Liver (tissue), 9 donors: ENCODE data around the gene P2RX3. TPM values are rescaled to one million over a fixed set of nuclear protein-coding genes. Genes with fewer than 3 reads are reported as not detected.

Source experiments
- DNase-seq: peaks from one replicate; pipeline ENCODE4 v3.0.0-alpha.2; 2017; ENCODE audit warnings: low spot score
- H3K27ac ChIP-seq, 2 donors: one replicate each; pipeline ENCODE4 v1.7.0; 2013; ENCODE audit warnings: inconsistent platforms in 2 of 2, low read length in 2 of 2, control low read depth in 1 of 2, low read depth in 1 of 2, mild to moderate bottlenecking in 1 of 2
- H3K27me3 ChIP-seq, 4 donors: one replicate each; pipeline versions ENCODE4 v1.6.1 to v1.7.0; 2013; ENCODE audit warnings: low read length in 3 of 4, inconsistent platforms in 1 of 4, mild to moderate bottlenecking in 1 of 4, moderate library complexity in 1 of 4; ENCODE audit not compliant: control insufficient read depth in 4 of 4, insufficient read depth in 4 of 4
- H3K36me3 ChIP-seq, 4 donors: one replicate each; pipeline versions ENCODE4 v1.6.1 to v1.7.0; 2013; ENCODE audit warnings: low read length in 3 of 4, mild to moderate bottlenecking in 3 of 4, low read depth in 1 of 4, moderate library complexity in 1 of 4; ENCODE audit not compliant: control insufficient read depth in 4 of 4, insufficient read depth in 3 of 4
- H3K4me1 ChIP-seq, 4 donors: one replicate each; pipeline versions ENCODE4 v1.6.1 to v1.7.0; 2013; ENCODE audit warnings: low read length in 3 of 4, mild to moderate bottlenecking in 3 of 4, moderate library complexity in 1 of 4; ENCODE audit not compliant: control insufficient read depth in 4 of 4, insufficient read depth in 4 of 4
- H3K4me3 ChIP-seq, 3 donors: one replicate each; pipeline versions ENCODE4 v1.6.1 to v1.7.0; 2013; ENCODE audit warnings: low read length in 3 of 3, control low read depth in 1 of 3, low read depth in 1 of 3, mild to moderate bottlenecking in 1 of 3
- H3K9ac ChIP-seq, 2 donors: one replicate each; pipeline ENCODE4 v1.7.0; 2013; ENCODE audit warnings: low read length in 2 of 2, mild to moderate bottlenecking in 2 of 2, moderate library complexity in 2 of 2, control low read depth in 1 of 2, low read depth in 1 of 2
- H3K9me3 ChIP-seq, 4 donors: one replicate each; pipeline versions ENCODE4 v1.6.1 to v1.7.0; 2013; ENCODE audit warnings: low read length in 3 of 4; ENCODE audit not compliant: control insufficient read depth in 4 of 4
- ATF3 ChIP-seq: IDR thresholded peaks from 2 replicates; pipeline ENCODE4 v1.6.1; 2016; ENCODE audit warnings: antibody characterized with exemption
- CTCF ChIP-seq: fragments of 150-350 bp; IDR thresholded peaks from 2 replicates; pipeline ENCODE4 v1.5.1; 2017; ENCODE audit warnings: improper control_type of control experiment, low read depth, low read length; ENCODE audit not compliant: missing input control
- EGR1 ChIP-seq, 2 donors: IDR thresholded peaks; 2 replicates each; pipeline ENCODE4 v1.6.1; 2016 to 2018; ENCODE audit warnings: antibody characterized with exemption in 2 of 2, low read depth in 2 of 2
- FOXA1 ChIP-seq: IDR thresholded peaks from 2 replicates; pipeline ENCODE4 v1.6.1; 2016; ENCODE audit warnings: antibody characterized with exemption
- FOXA2 ChIP-seq: IDR thresholded peaks from 2 replicates; pipeline ENCODE4 v1.6.1; 2016; ENCODE audit warnings: antibody characterized with exemption
- GABPA ChIP-seq, 2 donors: IDR thresholded peaks in 1 of 2; conservative IDR thresholded peaks in 1 of 2; 2 replicates each; pipeline ENCODE4 v1.6.1; 2016; ENCODE audit warnings: antibody characterized with exemption in 2 of 2, mild to moderate bottlenecking in 1 of 2, moderate library complexity in 1 of 2
- HNF4A ChIP-seq, 2 donors: conservative IDR thresholded peaks; 2 replicates each; pipeline ENCODE4 v1.6.1; 2016; ENCODE audit warnings: antibody characterized with exemption in 2 of 2, mild to moderate bottlenecking in 2 of 2
- HNF4G ChIP-seq: IDR thresholded peaks from 2 replicates; pipeline ENCODE4 v1.6.1; 2016; ENCODE audit warnings: antibody characterized with exemption
- JUND ChIP-seq, 2 donors: IDR thresholded peaks; 2 replicates each; pipeline ENCODE4 v1.6.1; 2016; ENCODE audit warnings: antibody characterized with exemption in 2 of 2
- MAX ChIP-seq: IDR thresholded peaks from 2 replicates; pipeline ENCODE4 v1.6.1; 2016; ENCODE audit warnings: antibody characterized with exemption
- NR2F2 ChIP-seq: IDR thresholded peaks from 2 replicates; pipeline ENCODE4 v1.6.1; 2016; ENCODE audit warnings: antibody characterized with exemption
- RAD21 ChIP-seq, 2 donors: IDR thresholded peaks; 2 replicates each; pipeline ENCODE4 v1.6.1; 2016; ENCODE audit warnings: antibody characterized with exemption in 2 of 2, mild to moderate bottlenecking in 2 of 2
- REST ChIP-seq: IDR thresholded peaks from 2 replicates; pipeline ENCODE4 v1.6.1; 2016; ENCODE audit warnings: antibody characterized with exemption, mild to moderate bottlenecking
- RXRA ChIP-seq, 2 donors: IDR thresholded peaks; 2 replicates each; pipeline ENCODE4 v1.6.1; 2017 to 2018; ENCODE audit warnings: antibody characterized with exemption in 2 of 2, mild to moderate bottlenecking in 1 of 2
- SP1 ChIP-seq: IDR thresholded peaks from 2 replicates; pipeline ENCODE4 v1.6.1; 2018; ENCODE audit warnings: antibody characterized with exemption, mild to moderate bottlenecking
- TAF1 ChIP-seq: conservative IDR thresholded peaks from 2 replicates; pipeline ENCODE4 v1.6.1; 2016; ENCODE audit warnings: antibody characterized with exemption, mild to moderate bottlenecking
- YY1 ChIP-seq: IDR thresholded peaks from 2 replicates; pipeline ENCODE4 v1.6.1; 2016; ENCODE audit warnings: antibody characterized with exemption, mild to moderate bottlenecking
- ZBTB33 ChIP-seq: IDR thresholded peaks from 2 replicates; pipeline ENCODE4 v1.6.1; 2016; ENCODE audit warnings: antibody characterized with exemption
- WGBS: extraction: QIAGEN DNeasy Blood & Tissue Kit; methylation state at CpG from one replicate; pipeline ENCODE4 v1.1.7; 2013; 5-methylcytosine and 5-hydroxymethylcytosine counted together
- polyA plus RNA-seq, 2 donors: library from polyadenylated mRNA; stranded (reverse) in 1 of 2; unstranded in 1 of 2; fragments of 200-250 nt in 1 of 2; fragments of >200 nt in 1 of 2; fragmentation: Nextera tagmentation in 1 of 2; extraction: Ambion mirVana in 1 of 2; gene quantifications; one replicate each; pipeline versions ENCODE4 v1.2.1 to v1.2.3, GENCODE V29; 2013 to 2015
- total RNA-seq, 2 donors: library from RNA; depleted of rRNA; stranded (reverse); fragments of >200 nt; gene quantifications; one replicate each; pipeline ENCODE4 v1.2.3, GENCODE V29; 2014
- donor health status: healthy.
- donor health status: healthy.
- donor health status: healthy.
- donor health status: healthy.
- donor health status: healthy.

Gene P2RX3
- total and polyA plus RNA-seq, 4 donors = 0.18 to 0.33 (median 0.23) TPM

- H3K36me3 ChIP-seq = peaks cover 5 to 13% (median 7%) of the 10 kb centered on the region in 4 donors
- no peaks in the 10 kb centered on the region for H3K27me3 ChIP-seq
- WGBS = 52% methylated on average over 9 of the region's 9 CpGs
- H3K4me1 ChIP-seq = peaks cover 31 to 64% (median 53%) of the 10 kb centered on the region in 4 donors
- DNase-seq = no peak
- no peaks in the 10 kb centered on the region for H3K9me3 ChIP-seq
- TF ChIP-seq HNF4A (conservative IDR thresholded peaks at IDR 0.05) (no peak), GABPA (IDR thresholded peaks at IDR 0.05 in 1 of 2, conservative IDR thresholded peaks at IDR 0.05 in 1 of 2) (no peak), CTCF (no peak), YY1 (no peak), ZBTB33 (no peak), NR2F2 (no peak), SP1 (no peak), FOXA1 (no peak), FOXA2 (no peak), MAX (no peak), JUND (IDR thresholded peaks at IDR 0.05) (no peak), RXRA (IDR thresholded peaks at IDR 0.05) (no peak), EGR1 (IDR thresholded peaks at IDR 0.05; ENCODE audit: low read depth in 2 of 2) (no peak), ATF3 (no peak), RAD21 (IDR thresholded peaks at IDR 0.05) (no peak), REST (no peak), TAF1 (no peak), HNF4G (no peak)
- peak overlapping the region; percentile 92 to 93 for H3K27ac ChIP-seq
- peak overlapping the region in 1 of 3 donors; percentile 12 for H3K4me3 ChIP-seq
- peak overlapping the region in 1 of 2 donors; percentile 42 for H3K9ac ChIP-seq
These were observed 31.1 kb upstream of the P2RX3 start for GRCh38 chr11:57306940-57307565.
